HG03066 (cell line): Measurements from ENCODE around the gene FNDC5.

ENCODE experiments used
- ATAC-seq: cut with Tn5 transposase; IDR thresholded peaks from one replicate; pipeline ENCODE4 v1.9.1; 2021; ENCODE audit warnings: low read depth; ENCODE audit not compliant: unreplicated experiment

FNDC5 gene

GRCh38 chr1:32885676-32886003 is 14.9 kb upstream of the FNDC5 start:
- ATAC-seq, result no peak

- ATAC-seq, result no peak
Observed at GRCh38 chr1:32884726-32885125, 14.0 kb upstream of the FNDC5 start.

GRCh38 chr1:32884032-32884372 is 13.3 kb upstream of the FNDC5 start:
- no peak for ATAC-seq

GRCh38 chr1:32883338-32884031 is 12.8 kb upstream of the FNDC5 start:
- ATAC-seq, result no peak

- ATAC-seq, result no peak
Observed at GRCh38 chr1:32881871-32882850, 11.4 kb upstream of the FNDC5 start.

GRCh38 chr1:32881291-32881690 is 10.6 kb upstream of the FNDC5 start:
- ATAC-seq, result no peak

GRCh38 chr1:32878637-32879041 is 7.9 kb upstream of the FNDC5 start:
- no peak for ATAC-seq

DNA sequence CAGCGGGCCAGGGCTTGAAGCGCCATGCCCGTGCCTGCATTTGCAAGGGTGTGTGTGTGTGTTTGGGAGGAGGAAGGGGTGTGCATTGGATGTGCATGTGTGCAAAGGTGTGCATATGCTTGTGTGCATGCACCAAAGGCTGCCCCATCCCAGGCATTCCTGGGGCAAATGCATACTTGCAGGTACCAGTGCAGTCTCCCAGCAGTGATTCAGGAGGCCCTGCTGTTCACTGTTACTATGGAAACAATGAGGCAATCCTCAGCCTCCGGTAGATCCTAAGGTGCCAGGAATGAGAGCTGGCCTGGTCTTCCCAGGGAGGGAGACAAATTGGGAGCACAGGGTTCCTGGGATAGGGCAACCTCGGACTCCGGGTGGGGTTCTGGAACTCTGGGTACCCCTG is 7.5 kb upstream of the FNDC5 start:
- no peak for ATAC-seq

GRCh38 chr1:32877211-32878110 is 6.7 kb upstream of the FNDC5 start:
- ATAC-seq, result no peak

DNA sequence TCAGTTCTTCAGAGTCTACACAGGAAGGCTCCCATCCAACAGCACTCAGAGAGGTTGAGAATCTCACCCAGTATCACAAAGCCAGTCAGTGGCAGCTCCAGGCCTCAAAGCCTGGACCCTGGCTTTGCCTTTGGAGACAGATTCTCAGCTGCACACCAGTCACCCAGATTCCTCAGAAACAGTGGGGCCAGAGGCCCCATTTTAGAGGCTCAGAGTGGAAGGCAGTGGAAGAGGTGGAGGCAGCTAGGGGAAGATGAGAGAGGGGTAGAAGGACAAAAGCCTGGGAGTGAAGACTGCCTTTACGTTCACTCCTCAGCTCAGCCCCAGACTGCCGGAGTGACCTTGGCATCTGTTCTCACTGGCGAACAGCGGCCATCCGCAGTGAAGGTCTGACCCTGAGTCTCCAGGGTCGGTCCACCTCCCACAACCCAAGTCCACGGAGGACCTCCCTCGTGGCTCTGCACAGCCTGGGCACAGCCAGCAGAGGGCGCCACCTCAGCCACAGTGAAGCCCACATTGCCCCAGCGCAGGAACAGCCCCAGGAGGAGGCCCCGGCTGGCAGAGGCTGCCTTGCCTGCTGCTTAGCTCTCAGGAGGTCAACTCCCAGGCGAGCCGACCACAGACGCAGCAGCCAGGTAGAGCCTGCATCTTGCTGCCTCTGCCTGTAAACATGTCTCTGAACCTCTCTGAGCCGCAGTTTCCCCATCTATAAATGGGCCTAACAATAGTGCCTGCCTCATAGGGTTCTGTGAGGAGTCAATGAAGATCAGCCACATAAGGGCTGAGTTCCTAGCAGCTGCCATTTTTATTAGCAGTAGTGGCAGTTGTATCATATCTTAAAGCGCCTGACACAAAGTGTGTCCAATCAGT is 5.9 kb upstream of the FNDC5 start:
- ATAC-seq, result no peak

DNA sequence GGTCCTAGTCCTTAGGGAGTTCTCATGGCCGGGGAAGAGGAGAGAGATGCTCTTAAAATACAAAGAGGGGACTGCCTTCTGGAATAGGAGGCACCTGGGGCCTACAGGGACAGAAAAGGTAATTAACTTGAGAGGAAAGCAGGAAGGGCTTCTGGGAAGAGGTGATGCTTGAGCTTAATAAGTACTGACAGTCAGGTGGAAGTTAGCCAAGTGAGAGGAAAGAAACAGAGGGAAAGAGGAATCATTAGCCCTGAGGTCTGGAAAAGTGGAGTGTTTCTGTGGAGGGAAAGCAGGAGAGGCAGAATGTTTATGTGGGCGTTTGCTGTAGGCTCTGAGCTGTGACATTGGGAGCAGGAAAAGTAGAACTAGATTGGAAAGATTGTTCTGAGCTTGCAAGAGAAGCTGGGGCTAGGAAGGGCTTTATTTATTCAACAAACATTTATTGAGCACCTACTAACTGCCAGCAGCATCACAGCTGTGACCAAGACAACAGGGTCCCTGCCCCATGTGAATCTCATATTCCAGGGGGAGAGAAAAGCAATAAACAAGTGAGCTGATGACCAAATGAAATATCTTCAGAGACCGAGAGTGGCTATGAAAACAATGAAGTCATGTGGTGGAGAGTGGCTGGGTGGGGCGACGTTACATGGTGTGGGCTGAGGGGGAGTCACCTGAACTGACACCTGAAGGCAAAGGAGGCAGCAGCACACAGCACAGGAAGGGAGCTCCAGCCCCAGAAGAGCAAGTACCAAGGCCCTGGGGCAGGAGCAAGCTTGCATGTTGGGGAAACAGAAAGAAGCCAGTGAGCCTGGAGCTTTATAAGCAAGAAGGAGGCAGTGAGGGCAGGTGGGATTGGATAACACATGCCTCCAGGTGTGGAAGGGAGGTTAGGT is 4.4 kb upstream of the FNDC5 start:
- ATAC-seq, result no peak

- no peak for ATAC-seq
Observed at GRCh38 chr1:32873484-32873883, 2.8 kb upstream of the FNDC5 start.

DNA sequence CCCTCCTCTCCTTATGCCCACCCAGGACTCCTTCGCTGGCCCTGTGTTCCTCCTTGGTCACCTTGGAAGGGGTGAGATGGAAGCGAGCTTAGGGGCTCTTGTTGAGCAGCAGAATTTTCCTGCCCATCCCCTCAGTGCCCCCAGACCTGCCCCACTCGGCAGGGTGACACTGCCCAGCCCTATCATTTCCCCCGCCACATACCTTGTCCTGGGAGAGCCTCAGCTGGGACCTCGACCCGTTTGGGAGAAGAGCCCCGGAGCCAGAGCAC is 1.4 kb upstream of the FNDC5 start:
- ATAC-seq, result no peak

DNA sequence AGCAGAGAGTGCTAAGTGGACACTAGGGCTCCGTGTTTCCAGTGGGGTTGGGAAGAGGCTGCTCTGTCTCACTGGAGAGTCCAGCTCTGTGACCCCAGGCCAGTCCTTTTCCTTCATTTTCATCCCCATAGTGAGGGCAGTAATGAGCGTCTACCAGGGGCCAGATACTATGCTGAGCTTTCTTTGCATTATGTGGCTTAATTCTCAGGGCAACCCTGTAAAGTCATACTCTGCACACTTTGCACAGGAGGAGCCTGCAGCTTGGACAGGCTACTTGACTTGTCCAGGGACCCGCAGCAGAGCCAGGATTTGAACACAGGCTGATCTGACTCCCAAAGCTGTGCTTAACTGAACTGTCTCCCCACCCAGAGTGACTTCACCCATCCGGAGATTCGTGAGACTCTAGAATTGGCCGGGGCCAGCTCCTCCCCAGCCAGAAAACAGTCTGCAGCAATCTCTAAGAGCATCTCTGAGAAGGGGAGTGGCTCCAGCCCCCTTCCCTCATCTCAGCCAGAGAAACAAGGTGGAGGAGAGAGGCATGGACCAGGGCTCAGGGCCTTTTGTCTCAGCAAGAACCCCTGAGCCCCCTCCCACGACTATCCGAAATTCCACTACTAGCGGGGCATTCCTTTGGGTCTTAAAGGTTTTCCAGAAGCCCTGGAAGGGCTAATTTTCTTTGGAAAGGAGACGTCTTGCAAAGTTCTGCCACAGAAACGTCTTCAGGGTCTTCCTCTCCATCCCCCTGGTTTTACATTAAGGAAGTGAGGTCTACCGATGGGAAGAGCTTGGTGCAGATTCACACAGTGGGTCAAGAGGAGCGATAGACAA is 866 bp upstream of the FNDC5 start:
- ATAC-seq, result no peak

GRCh38 chr1:32869923-32870614 is 643 bp downstream of the FNDC5 start:
- ATAC-seq, result no peak

- ATAC-seq, result no peak
Observed at GRCh38 chr1:32868806-32869455, 1.8 kb downstream of the FNDC5 start.

GRCh38 chr1:32868085-32868484 is 2.6 kb downstream of the FNDC5 start:
- ATAC-seq, result no peak
